Tibial artery (tissue), 4 donors: ENCODE results near the gene RPP21.

Source experiments
- DNase-seq, 2 donors: peaks; one replicate each; pipeline ENCODE4 v3.0.0-alpha.2; 2019
- H3K27ac ChIP-seq, 2 donors: fragments of 200-600 bp; sonication (generic) in 1 of 2; 1 replicate in 1 of 2; 2 replicates in 1 of 2; pipeline ENCODE4 v1.5.1; 2018 to 2019; ENCODE audit warnings: mild to moderate bottlenecking in 1 of 2
- H3K27me3 ChIP-seq, 2 donors: fragments of 200-600 bp; sonication (generic) in 1 of 2; one replicate each; pipeline versions ENCODE4 v1.5.1 to v1.6.0; 2016 to 2019
- H3K36me3 ChIP-seq, 3 donors: fragments of 200-600 bp; sonication (generic) in 2 of 3; one replicate each; pipeline ENCODE4 v1.5.1; 2016 to 2019; ENCODE audit warnings: mild to moderate bottlenecking in 2 of 3
- H3K4me1 ChIP-seq, 4 donors: fragments of 200-600 bp; sonication (generic) in 2 of 4; 1 replicate in 3 of 4; 2 replicates in 1 of 4; pipeline ENCODE4 v1.5.1; 2016 to 2019
- H3K4me3 ChIP-seq, 2 donors: fragments of 200-600 bp; sonication (generic) in 1 of 2; 1 replicate in 1 of 2; 2 replicates in 1 of 2; pipeline ENCODE4 v1.5.1; 2018 to 2019; ENCODE audit warnings: mild to moderate bottlenecking in 2 of 2
- H3K9me3 ChIP-seq, 3 donors: fragments of 200-600 bp; sonication (generic) in 1 of 3; one replicate each; pipeline ENCODE4 v1.5.1; 2016 to 2019
- intact Hi-C: fragments of 100-400 bp; cut with DNase I; formaldehyde crosslinking; loops from one replicate; pipeline ENCODE4 v1.15.0; 2023; ENCODE audit warnings: low total_unique reads
- TF ChIP-seq, protein P1 (sequence below), 2 experiments: fragments of 200-600 bp in 1 of 2; fragments of 450-650 bp in 1 of 2; IDR thresholded peaks; one replicate each; pipeline ENCODE4 v1.5.1; 2017 to 2019; ENCODE audit warnings: antibody characterized with exemption in 2 of 2, mild to moderate bottlenecking in 1 of 2, moderate library complexity in 1 of 2

Gene RPP21

DNA sequence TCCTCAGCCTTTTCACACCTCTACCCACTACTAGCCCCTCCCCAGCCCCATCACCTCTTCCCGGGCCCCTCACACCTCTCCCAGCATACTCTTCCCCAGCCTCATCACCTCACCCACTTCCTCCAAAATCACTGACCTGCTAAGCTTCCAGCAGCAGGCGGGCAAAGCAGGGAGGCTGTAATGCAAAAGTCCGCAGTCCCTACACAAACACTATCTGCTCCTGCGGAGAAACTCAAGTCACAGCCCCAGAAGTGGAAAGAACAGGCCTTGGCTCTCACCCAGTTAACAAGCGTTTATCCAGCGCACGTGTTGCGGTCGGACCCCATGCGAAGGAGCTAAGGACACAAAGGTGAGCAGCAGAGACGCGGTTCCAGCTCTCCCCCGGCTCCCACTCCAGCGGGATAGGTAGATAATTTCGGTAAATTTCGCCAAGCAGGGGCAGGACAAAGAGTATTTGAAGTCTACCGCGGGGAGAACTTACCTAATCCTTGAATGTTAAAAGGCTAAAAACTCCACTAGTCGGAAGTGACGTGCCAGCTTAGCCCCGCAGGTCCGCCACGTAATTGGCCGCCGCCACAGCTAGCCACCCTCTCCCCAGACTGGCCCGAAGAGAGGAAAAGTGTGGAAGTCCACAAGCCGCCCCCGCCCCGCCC, 19.0 kb upstream of the RPP21 start:
- intact Hi-C loops, result loop anchor here (10.0 kb wide), 1 partner anchor 111 kb away; the partner anchor contains the start of gene TRIM26
- TF ChIP-seq, protein P1, sequence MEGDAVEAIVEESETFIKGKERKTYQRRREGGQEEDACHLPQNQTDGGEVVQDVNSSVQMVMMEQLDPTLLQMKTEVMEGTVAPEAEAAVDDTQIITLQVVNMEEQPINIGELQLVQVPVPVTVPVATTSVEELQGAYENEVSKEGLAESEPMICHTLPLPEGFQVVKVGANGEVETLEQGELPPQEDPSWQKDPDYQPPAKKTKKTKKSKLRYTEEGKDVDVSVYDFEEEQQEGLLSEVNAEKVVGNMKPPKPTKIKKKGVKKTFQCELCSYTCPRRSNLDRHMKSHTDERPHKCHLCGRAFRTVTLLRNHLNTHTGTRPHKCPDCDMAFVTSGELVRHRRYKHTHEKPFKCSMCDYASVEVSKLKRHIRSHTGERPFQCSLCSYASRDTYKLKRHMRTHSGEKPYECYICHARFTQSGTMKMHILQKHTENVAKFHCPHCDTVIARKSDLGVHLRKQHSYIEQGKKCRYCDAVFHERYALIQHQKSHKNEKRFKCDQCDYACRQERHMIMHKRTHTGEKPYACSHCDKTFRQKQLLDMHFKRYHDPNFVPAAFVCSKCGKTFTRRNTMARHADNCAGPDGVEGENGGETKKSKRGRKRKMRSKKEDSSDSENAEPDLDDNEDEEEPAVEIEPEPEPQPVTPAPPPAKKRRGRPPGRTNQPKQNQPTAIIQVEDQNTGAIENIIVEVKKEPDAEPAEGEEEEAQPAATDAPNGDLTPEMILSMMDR (IDR thresholded peaks at IDR 0.05), result no peak
- Histone ChIP-seq H3K36me3 (peaks cover 16 to 21% (median 18%) of the 10 kb centered on the region in 3 donors), H3K27me3 (no peaks in the 10 kb centered on the region), H3K4me3 (peak overlapping the region; percentile 59 to 62), H3K27ac (peak overlapping the region; percentile 85 to 89), H3K4me1 (peaks cover 0 to 29% (median 14%) of the 10 kb centered on the region in 4 donors), H3K9me3 (no peaks in the 10 kb centered on the region)
- DNase-seq, result no peak

DNA sequence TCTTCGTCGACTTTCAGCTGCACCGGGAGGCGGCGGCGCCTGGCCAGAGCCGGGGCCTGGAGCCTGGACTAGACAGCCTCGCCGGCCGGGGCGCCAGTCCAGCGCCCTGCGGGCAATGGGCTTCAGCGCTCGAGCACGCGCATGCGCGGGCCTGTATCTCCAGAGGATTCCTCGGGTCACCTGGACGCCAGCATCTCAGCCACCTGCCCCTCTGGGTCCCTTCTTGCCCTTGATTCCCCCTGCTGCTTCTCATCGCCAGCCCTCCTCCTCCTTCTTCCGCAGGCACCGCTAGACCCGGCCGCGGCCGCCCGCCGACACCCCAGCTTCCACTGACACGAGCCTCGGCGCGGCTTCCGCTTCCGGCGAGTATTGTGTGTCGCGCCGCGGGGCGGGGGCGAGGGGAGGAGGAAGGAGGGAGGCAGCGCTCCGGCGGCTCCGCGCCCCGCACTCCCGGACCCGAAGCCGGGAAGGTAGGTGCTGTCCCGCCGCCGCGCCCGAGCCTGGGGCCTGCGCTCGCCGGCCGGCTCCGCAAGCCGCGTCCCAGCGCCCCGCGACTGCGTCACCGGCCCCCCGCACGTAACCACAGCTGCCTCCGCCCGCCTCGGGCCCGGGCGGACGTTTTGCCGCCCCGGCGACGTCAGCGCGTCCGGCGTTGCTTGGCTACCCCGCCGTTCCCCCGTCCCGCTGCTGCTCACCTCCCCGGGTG, 18.3 kb upstream of the RPP21 start, which contains the start of gene TRIM39:
TSS of gene TRIM39 (plus strand) at position 402 of the 706 bp plus-strand sequence. CDS start 2,391 bp downstream, outside the sequence.
- intact Hi-C loops, result loop anchor here (10.0 kb wide), 1 partner anchor 112 kb away; the partner anchor contains the start of gene TRIM26
- peak within 1 kb of the TSS; percentile 59 to 62 for H3K4me3 ChIP-seq
- no peaks in the 10 kb centered on the region for H3K27me3 ChIP-seq
- peaks cover 0 to 29% (median 14%) of the 10 kb centered on the region in 4 donors for H3K4me1 ChIP-seq
- H3K9me3 ChIP-seq, result no peaks in the 10 kb centered on the region
- H3K27ac ChIP-seq, result peak within 1 kb of the TSS; percentile 85 to 89
- H3K36me3 ChIP-seq, result peaks cover 23 to 28% (median 23%) of the 10 kb centered on the region in 3 donors
- DNase-seq, result peak; percentile 89 to 92
- TF ChIP-seq, protein P1 (IDR thresholded peaks at IDR 0.05), result peak in 1 of 2 experiments; percentile 17

DNA sequence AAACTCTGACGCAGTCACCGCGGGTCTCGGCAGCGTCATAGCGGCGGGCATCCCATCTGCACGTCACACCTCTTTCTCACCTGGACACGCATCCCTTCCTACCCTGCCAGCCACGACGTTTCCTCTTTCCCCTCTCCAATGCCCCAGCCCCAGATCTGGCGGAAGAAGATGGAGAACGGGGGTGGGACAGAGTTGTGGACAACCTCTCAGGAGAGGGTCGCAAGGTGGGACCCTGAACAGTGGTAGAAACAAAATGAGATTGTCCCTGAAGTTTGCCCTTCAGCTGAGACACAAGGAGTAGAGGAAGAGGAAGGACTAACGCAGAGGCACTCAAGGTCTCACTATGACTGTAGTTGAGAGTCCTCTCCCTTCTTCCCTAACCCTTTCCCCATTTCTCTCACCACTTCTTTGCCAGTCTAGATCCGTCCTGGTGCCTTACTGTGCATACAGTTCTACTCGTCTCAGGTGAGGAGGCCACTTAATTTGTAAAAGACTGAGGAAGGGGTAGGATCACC, 17.7 kb upstream of the RPP21 start:
- intact Hi-C loops, result loop anchor here (10.0 kb wide), 1 partner anchor 112 kb away; the partner anchor contains the start of gene TRIM26
- H3K9me3 ChIP-seq, result no peaks in the 10 kb centered on the region
- peaks cover 0 to 29% (median 14%) of the 10 kb centered on the region in 4 donors for H3K4me1 ChIP-seq
- peak overlapping the region; percentile 59 to 62 for H3K4me3 ChIP-seq
- TF ChIP-seq, protein P1 (IDR thresholded peaks at IDR 0.05), result no peak
- peak in 1 of 2 donors; percentile 49 for DNase-seq
- H3K36me3 ChIP-seq, result peaks cover 29 to 34% (median 29%) of the 10 kb centered on the region in 3 donors
- H3K27ac ChIP-seq, result peak overlapping the region; percentile 85 to 89
- H3K27me3 ChIP-seq, result no peaks in the 10 kb centered on the region

DNA sequence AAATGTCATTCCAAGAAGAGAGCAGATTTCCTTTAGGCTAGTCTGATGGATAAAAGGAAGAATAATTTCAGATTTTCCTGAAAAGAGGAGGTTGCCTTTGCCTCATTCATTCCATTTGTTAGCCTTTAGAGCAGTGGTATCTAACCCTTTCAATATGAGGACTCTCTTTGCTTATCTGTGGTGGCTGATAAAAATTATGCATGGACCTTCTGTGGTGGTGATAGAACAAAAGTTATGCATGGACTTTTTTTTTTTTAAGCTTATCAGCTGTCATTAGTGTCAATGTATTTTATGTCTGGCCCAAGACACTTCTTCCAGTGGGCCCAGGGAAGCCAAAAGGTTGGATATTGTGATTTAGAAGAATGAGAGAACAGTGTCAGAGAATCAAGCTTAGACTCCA, 16.6 kb upstream of the RPP21 start:
- Histone ChIP-seq H3K4me1 (peaks cover 0 to 29% (median 14%) of the 10 kb centered on the region in 4 donors), H3K27ac (no peak overlapping the region), H3K36me3 (peaks cover 31 to 43% (median 38%) of the 10 kb centered on the region in 3 donors), H3K4me3 (no peak overlapping the region), H3K9me3 (no peaks in the 10 kb centered on the region), H3K27me3 (no peaks in the 10 kb centered on the region)
- intact Hi-C loops, result loop anchor here (10.0 kb wide), 1 partner anchor 114 kb away; the partner anchor contains the start of gene TRIM26
- DNase-seq, result no peak
- TF ChIP-seq, protein P1 (IDR thresholded peaks at IDR 0.05), result no peak

DNA sequence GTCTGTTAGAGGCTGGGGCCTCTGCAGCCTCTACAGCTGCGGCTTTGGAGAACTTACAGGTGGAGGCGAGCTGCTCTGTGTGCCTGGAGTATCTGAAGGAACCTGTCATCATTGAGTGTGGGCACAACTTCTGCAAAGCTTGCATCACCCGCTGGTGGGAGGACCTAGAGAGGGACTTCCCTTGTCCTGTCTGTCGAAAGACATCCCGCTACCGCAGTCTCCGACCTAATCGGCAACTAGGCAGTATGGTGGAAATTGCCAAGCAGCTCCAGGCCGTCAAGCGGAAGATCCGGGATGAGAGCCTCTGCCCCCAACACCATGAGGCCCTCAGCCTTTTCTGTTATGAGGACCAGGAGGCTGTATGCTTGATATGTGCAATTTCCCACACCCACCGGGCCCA, 15.6 kb upstream of the RPP21 start:
- H3K36me3 ChIP-seq, result peaks cover 31 to 51% (median 47%) of the 10 kb centered on the region in 3 donors
- peaks cover 0 to 26% (median 14%) of the 10 kb centered on the region in 4 donors for H3K4me1 ChIP-seq
- DNase-seq, result no peak
- H3K9me3 ChIP-seq, result no peaks in the 10 kb centered on the region
- no peaks in the 10 kb centered on the region for H3K27me3 ChIP-seq
- intact Hi-C loops, result loop anchor here (10.0 kb wide), 1 partner anchor 115 kb away; the partner anchor contains the start of gene TRIM26
- no peak overlapping the region for H3K4me3 ChIP-seq
- TF ChIP-seq, protein P1 (IDR thresholded peaks at IDR 0.05), result no peak
- no peak overlapping the region for H3K27ac ChIP-seq
